Endothelial cell of umbilical vein (primary cell): ENCODE data around the gene DPYSL4.

Experiments used
- POLR2A ChIP-seq: IDR thresholded peaks from 2 replicates; pipeline ENCODE4 v1.6.1; 2012; ENCODE audit warnings: low read depth, mild to moderate bottlenecking, control low read depth, low read length
- POLR2AphosphoS5 ChIP-seq: IDR thresholded peaks from 2 replicates; pipeline ENCODE4 v1.6.1; 2012; ENCODE audit warnings: low read depth, mild to moderate bottlenecking, control low read depth, low read length, moderate library complexity; ENCODE audit not compliant: insufficient read depth
- TF ChIP-seq, protein P1 (sequence below), 2 donors: IDR thresholded peaks; 1 replicate in 1 of 2; 2 replicates in 1 of 2; pipeline ENCODE4 v1.5.1; 2011; ENCODE audit warnings: low read length in 2 of 2, mild to moderate bottlenecking in 2 of 2, moderate library complexity in 2 of 2, control low read depth in 1 of 2, inconsistent platforms in 1 of 2, low read depth in 1 of 2; ENCODE audit not compliant: insufficient read depth in 1 of 2; ENCODE audit errors: extremely low read depth in 1 of 2

GRCh38 chr10:132226586-132227405 lies 40.0 kb downstream of the DPYSL4 start:
- TF ChIP-seq, protein P1, sequence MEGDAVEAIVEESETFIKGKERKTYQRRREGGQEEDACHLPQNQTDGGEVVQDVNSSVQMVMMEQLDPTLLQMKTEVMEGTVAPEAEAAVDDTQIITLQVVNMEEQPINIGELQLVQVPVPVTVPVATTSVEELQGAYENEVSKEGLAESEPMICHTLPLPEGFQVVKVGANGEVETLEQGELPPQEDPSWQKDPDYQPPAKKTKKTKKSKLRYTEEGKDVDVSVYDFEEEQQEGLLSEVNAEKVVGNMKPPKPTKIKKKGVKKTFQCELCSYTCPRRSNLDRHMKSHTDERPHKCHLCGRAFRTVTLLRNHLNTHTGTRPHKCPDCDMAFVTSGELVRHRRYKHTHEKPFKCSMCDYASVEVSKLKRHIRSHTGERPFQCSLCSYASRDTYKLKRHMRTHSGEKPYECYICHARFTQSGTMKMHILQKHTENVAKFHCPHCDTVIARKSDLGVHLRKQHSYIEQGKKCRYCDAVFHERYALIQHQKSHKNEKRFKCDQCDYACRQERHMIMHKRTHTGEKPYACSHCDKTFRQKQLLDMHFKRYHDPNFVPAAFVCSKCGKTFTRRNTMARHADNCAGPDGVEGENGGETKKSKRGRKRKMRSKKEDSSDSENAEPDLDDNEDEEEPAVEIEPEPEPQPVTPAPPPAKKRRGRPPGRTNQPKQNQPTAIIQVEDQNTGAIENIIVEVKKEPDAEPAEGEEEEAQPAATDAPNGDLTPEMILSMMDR (IDR thresholded peaks at IDR 0.05; ENCODE audit: extremely low read depth in 1 of 2, insufficient read depth in 1 of 2, low read depth in 1 of 2, low read length in 2 of 2) = no peak
- TF ChIP-seq POLR2A = no peak
- no peak for TF ChIP-seq POLR2AphosphoS5
